ENCODE measurements around the gene PFKL. TPM values are rescaled to one million over a fixed set of nuclear protein-coding genes. Genes with fewer than 3 reads are reported as not detected.

PFKL gene
- total and polyA plus RNA-seq, 2 of the 8 experiments (the other 6 are each of a cell fraction or from before 2014, with no cell fraction given), result 80.2 to 82.3 TPM

- TF ChIP-seq, protein P1, sequence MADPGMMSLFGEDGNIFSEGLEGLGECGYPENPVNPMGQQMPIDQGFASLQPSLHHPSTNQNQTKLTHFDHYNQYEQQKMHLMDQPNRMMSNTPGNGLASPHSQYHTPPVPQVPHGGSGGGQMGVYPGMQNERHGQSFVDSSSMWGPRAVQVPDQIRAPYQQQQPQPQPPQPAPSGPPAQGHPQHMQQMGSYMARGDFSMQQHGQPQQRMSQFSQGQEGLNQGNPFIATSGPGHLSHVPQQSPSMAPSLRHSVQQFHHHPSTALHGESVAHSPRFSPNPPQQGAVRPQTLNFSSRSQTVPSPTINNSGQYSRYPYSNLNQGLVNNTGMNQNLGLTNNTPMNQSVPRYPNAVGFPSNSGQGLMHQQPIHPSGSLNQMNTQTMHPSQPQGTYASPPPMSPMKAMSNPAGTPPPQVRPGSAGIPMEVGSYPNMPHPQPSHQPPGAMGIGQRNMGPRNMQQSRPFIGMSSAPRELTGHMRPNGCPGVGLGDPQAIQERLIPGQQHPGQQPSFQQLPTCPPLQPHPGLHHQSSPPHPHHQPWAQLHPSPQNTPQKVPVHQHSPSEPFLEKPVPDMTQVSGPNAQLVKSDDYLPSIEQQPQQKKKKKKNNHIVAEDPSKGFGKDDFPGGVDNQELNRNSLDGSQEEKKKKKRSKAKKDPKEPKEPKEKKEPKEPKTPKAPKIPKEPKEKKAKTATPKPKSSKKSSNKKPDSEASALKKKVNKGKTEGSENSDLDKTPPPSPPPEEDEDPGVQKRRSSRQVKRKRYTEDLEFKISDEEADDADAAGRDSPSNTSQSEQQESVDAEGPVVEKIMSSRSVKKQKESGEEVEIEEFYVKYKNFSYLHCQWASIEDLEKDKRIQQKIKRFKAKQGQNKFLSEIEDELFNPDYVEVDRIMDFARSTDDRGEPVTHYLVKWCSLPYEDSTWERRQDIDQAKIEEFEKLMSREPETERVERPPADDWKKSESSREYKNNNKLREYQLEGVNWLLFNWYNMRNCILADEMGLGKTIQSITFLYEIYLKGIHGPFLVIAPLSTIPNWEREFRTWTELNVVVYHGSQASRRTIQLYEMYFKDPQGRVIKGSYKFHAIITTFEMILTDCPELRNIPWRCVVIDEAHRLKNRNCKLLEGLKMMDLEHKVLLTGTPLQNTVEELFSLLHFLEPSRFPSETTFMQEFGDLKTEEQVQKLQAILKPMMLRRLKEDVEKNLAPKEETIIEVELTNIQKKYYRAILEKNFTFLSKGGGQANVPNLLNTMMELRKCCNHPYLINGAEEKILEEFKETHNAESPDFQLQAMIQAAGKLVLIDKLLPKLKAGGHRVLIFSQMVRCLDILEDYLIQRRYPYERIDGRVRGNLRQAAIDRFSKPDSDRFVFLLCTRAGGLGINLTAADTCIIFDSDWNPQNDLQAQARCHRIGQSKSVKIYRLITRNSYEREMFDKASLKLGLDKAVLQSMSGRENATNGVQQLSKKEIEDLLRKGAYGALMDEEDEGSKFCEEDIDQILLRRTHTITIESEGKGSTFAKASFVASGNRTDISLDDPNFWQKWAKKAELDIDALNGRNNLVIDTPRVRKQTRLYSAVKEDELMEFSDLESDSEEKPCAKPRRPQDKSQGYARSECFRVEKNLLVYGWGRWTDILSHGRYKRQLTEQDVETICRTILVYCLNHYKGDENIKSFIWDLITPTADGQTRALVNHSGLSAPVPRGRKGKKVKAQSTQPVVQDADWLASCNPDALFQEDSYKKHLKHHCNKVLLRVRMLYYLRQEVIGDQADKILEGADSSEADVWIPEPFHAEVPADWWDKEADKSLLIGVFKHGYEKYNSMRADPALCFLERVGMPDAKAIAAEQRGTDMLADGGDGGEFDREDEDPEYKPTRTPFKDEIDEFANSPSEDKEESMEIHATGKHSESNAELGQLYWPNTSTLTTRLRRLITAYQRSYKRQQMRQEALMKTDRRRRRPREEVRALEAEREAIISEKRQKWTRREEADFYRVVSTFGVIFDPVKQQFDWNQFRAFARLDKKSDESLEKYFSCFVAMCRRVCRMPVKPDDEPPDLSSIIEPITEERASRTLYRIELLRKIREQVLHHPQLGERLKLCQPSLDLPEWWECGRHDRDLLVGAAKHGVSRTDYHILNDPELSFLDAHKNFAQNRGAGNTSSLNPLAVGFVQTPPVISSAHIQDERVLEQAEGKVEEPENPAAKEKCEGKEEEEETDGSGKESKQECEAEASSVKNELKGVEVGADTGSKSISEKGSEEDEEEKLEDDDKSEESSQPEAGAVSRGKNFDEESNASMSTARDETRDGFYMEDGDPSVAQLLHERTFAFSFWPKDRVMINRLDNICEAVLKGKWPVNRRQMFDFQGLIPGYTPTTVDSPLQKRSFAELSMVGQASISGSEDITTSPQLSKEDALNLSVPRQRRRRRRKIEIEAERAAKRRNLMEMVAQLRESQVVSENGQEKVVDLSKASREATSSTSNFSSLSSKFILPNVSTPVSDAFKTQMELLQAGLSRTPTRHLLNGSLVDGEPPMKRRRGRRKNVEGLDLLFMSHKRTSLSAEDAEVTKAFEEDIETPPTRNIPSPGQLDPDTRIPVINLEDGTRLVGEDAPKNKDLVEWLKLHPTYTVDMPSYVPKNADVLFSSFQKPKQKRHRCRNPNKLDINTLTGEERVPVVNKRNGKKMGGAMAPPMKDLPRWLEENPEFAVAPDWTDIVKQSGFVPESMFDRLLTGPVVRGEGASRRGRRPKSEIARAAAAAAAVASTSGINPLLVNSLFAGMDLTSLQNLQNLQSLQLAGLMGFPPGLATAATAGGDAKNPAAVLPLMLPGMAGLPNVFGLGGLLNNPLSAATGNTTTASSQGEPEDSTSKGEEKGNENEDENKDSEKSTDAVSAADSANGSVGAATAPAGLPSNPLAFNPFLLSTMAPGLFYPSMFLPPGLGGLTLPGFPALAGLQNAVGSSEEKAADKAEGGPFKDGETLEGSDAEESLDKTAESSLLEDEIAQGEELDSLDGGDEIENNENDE (IDR thresholded peaks at IDR 0.05; ENCODE audit: insufficient replicate concordance, low read length), result no peak
- TF ChIP-seq CBX5 (IDR thresholded peaks at IDR 0.05; ENCODE audit: low read depth, low read length) (no peak), EP300 (IDR thresholded peaks at IDR 0.05; ENCODE audit: borderline replicate concordance in 1 of 2, low read depth in 2 of 2, low read length in 2 of 2) (no peak), CHD2 (IDR thresholded peaks at IDR 0.05; ENCODE audit: low read length) (no peak), ATF2 (IDR thresholded peaks at IDR 0.05; ENCODE audit: low read length) (no peak), CREB1 (IDR thresholded peaks at IDR 0.05) (no peak), TAF7 (optimal IDR thresholded peaks at IDR 0.05; ENCODE audit: borderline replicate concordance, low read depth, low read length) (no peak), GABPA (IDR thresholded peaks at IDR 0.05; ENCODE audit: borderline replicate concordance, insufficient read depth, low read length) (no peak), JUND (IDR thresholded peaks at IDR 0.05; ENCODE audit: low read length) (no peak), EZH2 (IDR thresholded peaks at IDR 0.05; ENCODE audit: low read depth, low read length, severe bottlenecking) (no peak)
These were observed 44.3 kb upstream of the PFKL start (continued) for GRCh38 chr21:44255511-44255981.

All from H1 (cell line).